Right lobe of liver (tissue), 4 donors: ENCODE results near the gene PLEKHA1.

Experiments
- CTCF ChIP-seq, 4 donors: fragments of 200-600 bp in 3 of 4; fragments of 450-650 bp in 1 of 4; IDR thresholded peaks; one replicate each; pipeline versions ENCODE4 v1.5.1 to v1.8.0; 2016 to 2022; ENCODE audit warnings: antibody characterized with exemption in 4 of 4, mild to moderate bottlenecking in 2 of 4
- POLR2A ChIP-seq: fragments of 450-650 bp; IDR thresholded peaks from one replicate; pipeline ENCODE4 v1.6.1; 2017; ENCODE audit warnings: antibody characterized with exemption, mild to moderate bottlenecking
- donor health status: DM: no; HTN: no; CAD: no.
- donor health status: DM: no; HTN: no; CAD: no.
- donor health status: DM: no; HTN: yes; CAD: no.

GRCh38 chr10:122474131-122474818 is 99.8 kb downstream of the PLEKHA1 start:
- TF ChIP-seq POLR2A (no peak), CTCF (IDR thresholded peaks at IDR 0.05) (no peak)
